ENCODE data around the gene NDUFA12.

Gene NDUFA12

DNA sequence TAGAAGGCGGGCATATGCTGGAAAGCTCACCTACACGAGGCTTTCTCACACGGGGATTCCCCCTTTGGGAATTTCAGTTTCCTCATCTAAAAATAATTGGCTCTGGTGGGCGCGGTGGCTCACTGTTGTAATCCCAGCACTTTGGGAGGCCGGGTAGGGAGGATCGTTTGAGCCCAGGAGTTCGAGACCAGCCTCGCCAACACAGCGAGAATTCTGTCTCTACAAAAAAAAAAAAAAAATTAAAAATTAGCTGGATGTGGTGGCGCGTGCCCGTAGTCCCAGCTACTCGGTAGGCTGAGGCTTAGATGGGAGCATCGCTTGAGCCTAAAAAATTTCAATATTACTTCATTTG is 400 bp upstream of the NDUFA12 start:
- no peak for TF ChIP-seq TEAD4 (IDR thresholded peaks at IDR 0.05)
- no peak for TF ChIP-seq ZBTB7A (IDR thresholded peaks at IDR 0.05; ENCODE audit: low read depth)
- no peak for TF ChIP-seq FOXM1 (IDR thresholded peaks at IDR 0.05; ENCODE audit: borderline replicate concordance, low read depth)
- TF ChIP-seq, protein P1, sequence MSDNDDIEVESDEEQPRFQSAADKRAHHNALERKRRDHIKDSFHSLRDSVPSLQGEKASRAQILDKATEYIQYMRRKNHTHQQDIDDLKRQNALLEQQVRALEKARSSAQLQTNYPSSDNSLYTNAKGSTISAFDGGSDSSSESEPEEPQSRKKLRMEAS (IDR thresholded peaks at IDR 0.05) = no peak; the same call in 1 of the 2 replicates
- no peak for TF ChIP-seq YY1 (IDR thresholded peaks at IDR 0.05; ENCODE audit: low read depth)

DNA sequence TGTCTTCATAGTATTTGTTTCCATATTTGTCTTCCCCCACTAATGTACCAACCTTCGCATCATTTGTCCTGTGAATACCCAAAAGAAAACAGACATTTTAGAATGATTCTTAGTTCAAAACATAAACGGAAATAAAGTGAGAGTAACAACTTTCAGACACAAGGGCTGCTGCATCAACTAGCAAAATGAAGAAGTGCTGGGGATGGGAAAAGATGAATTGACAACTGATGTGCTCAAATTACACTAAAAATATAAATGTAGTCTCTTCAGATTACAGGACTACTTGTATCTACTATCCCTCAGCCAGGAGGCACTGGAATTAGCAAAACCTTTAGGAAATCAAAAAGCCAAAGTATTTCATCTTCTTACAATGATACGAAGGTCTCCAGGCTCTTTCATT is 743 bp downstream of the NDUFA12 start:
- no peak for TF ChIP-seq ZBTB7A (IDR thresholded peaks at IDR 0.05; ENCODE audit: low read depth)
- TF ChIP-seq, protein P1 (IDR thresholded peaks at IDR 0.05) = no peak
- no peak for TF ChIP-seq FOXM1 (IDR thresholded peaks at IDR 0.05; ENCODE audit: borderline replicate concordance, low read depth)
- no peak for TF ChIP-seq CREB1 (IDR thresholded peaks at IDR 0.05; ENCODE audit: low read depth)
- no peak for TF ChIP-seq TEAD4 (IDR thresholded peaks at IDR 0.05)
- TF ChIP-seq EP300 (IDR thresholded peaks at IDR 0.05; ENCODE audit: borderline replicate concordance) = no peak
- TF ChIP-seq CEBPB (IDR thresholded peaks at IDR 0.05) = no peak
- no peak for TF ChIP-seq RAD21 (IDR thresholded peaks at IDR 0.05; ENCODE audit: low read depth)
- no peak for TF ChIP-seq NFIC (IDR thresholded peaks at IDR 0.05)

DNA sequence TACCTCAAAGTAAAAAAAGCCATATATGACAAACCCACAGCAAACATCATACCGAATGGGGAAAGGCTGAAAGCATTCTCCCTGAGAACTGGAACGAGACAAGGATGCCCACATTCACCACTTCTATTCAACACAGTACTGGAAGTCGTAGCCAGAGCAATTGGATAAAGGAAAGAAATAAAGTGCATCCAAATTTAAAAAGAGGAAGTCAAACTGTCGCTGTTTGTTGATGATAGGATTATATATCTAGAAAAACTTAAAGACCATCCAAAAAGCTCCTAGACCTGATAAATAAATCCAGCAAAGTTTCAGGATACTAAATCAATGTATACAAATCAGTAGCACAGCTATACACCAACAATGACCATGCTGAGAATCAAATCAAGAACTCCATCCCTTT is 5.2 kb downstream of the NDUFA12 start:
- no peak for TF ChIP-seq RAD21 (IDR thresholded peaks at IDR 0.05; ENCODE audit: low read depth)
- TF ChIP-seq TCF12 (IDR thresholded peaks at IDR 0.05; ENCODE audit: low read depth) = no peak
- no peak for TF ChIP-seq YY1 (IDR thresholded peaks at IDR 0.05; ENCODE audit: low read depth)
- TF ChIP-seq, protein P1 (IDR thresholded peaks at IDR 0.05) = no peak
- no peak for TF ChIP-seq CEBPB (IDR thresholded peaks at IDR 0.05)
- no peak for TF ChIP-seq EGR1 (IDR thresholded peaks at IDR 0.05)
- TF ChIP-seq CREB1 (IDR thresholded peaks at IDR 0.05; ENCODE audit: low read depth) = no peak
- TF ChIP-seq FOXM1 (IDR thresholded peaks at IDR 0.05; ENCODE audit: borderline replicate concordance, low read depth) = no peak
- TF ChIP-seq NFIC (IDR thresholded peaks at IDR 0.05) = no peak
- TF ChIP-seq, protein P2, sequence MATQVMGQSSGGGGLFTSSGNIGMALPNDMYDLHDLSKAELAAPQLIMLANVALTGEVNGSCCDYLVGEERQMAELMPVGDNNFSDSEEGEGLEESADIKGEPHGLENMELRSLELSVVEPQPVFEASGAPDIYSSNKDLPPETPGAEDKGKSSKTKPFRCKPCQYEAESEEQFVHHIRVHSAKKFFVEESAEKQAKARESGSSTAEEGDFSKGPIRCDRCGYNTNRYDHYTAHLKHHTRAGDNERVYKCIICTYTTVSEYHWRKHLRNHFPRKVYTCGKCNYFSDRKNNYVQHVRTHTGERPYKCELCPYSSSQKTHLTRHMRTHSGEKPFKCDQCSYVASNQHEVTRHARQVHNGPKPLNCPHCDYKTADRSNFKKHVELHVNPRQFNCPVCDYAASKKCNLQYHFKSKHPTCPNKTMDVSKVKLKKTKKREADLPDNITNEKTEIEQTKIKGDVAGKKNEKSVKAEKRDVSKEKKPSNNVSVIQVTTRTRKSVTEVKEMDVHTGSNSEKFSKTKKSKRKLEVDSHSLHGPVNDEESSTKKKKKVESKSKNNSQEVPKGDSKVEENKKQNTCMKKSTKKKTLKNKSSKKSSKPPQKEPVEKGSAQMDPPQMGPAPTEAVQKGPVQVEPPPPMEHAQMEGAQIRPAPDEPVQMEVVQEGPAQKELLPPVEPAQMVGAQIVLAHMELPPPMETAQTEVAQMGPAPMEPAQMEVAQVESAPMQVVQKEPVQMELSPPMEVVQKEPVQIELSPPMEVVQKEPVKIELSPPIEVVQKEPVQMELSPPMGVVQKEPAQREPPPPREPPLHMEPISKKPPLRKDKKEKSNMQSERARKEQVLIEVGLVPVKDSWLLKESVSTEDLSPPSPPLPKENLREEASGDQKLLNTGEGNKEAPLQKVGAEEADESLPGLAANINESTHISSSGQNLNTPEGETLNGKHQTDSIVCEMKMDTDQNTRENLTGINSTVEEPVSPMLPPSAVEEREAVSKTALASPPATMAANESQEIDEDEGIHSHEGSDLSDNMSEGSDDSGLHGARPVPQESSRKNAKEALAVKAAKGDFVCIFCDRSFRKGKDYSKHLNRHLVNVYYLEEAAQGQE (IDR thresholded peaks at IDR 0.05; ENCODE audit: low read depth) = no peak
- TF ChIP-seq, protein P3, sequence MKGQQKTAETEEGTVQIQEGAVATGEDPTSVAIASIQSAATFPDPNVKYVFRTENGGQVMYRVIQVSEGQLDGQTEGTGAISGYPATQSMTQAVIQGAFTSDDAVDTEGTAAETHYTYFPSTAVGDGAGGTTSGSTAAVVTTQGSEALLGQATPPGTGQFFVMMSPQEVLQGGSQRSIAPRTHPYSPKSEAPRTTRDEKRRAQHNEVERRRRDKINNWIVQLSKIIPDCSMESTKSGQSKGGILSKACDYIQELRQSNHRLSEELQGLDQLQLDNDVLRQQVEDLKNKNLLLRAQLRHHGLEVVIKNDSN (IDR thresholded peaks at IDR 0.05) = no peak

DNA sequence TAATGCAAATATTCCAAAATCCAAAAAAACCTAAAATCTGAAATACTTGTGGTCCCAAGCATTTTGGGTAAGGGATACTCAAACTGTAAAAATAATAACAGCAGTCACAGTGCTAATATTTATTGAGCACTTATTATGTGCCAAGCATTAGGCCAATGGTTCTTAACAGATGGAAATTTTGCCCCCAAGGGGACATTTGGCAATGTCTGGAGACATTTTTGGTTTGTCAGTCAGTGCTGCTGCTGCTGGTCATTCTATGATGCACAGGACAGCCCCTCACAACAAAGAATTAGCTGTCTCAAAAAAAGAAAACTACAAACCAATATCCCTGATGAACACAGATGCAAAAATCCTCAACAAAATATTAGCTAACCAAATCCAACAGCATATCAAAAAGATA is 5.8 kb downstream of the NDUFA12 start:
- TF ChIP-seq ZBTB7A (IDR thresholded peaks at IDR 0.05; ENCODE audit: low read depth) (no peak), TEAD4 (IDR thresholded peaks at IDR 0.05) (no peak), FOXM1 (IDR thresholded peaks at IDR 0.05; ENCODE audit: borderline replicate concordance, low read depth) (no peak), CREB1 (IDR thresholded peaks at IDR 0.05; ENCODE audit: low read depth) (no peak), RAD21 (IDR thresholded peaks at IDR 0.05; ENCODE audit: low read depth) (no peak), NFIC (IDR thresholded peaks at IDR 0.05) (no peak), TAF1 (IDR thresholded peaks at IDR 0.05; ENCODE audit: low read depth) (no peak), CEBPB (IDR thresholded peaks at IDR 0.05) (no peak), YY1 (IDR thresholded peaks at IDR 0.05; ENCODE audit: low read depth) (no peak), EP300 (IDR thresholded peaks at IDR 0.05; ENCODE audit: borderline replicate concordance) (no peak), TCF12 (IDR thresholded peaks at IDR 0.05; ENCODE audit: low read depth) (no peak), EGR1 (IDR thresholded peaks at IDR 0.05) (no peak)
- TF ChIP-seq, protein P1 (IDR thresholded peaks at IDR 0.05) = no peak
- TF ChIP-seq, protein P2 (IDR thresholded peaks at IDR 0.05; ENCODE audit: low read depth) = no peak
- TF ChIP-seq, protein P3 (IDR thresholded peaks at IDR 0.05) = no peak

DNA sequence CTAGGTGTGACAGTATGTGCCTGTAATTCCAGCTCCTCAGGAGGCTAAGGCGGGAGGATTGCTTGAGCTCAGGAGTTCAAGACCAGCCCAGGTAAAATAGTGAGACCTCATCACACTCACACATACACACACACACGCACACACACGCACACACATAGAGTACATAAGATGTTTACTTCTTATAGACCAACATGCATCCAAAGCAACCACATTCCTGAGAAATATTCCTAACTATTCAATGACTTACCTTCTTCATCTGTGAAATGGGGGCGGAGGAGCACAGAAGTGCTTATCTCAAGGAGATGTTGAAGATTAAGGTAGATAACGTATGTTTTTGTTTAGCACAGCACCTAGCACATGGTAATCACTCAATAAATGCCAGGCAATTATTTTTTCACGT is 6.4 kb downstream of the NDUFA12 start:
- TF ChIP-seq EP300 (IDR thresholded peaks at IDR 0.05; ENCODE audit: borderline replicate concordance) (no peak), FOXM1 (IDR thresholded peaks at IDR 0.05; ENCODE audit: borderline replicate concordance, low read depth) (no peak), RAD21 (IDR thresholded peaks at IDR 0.05; ENCODE audit: low read depth) (no peak), CREB1 (IDR thresholded peaks at IDR 0.05; ENCODE audit: low read depth) (no peak), TEAD4 (IDR thresholded peaks at IDR 0.05) (no peak), ZBTB7A (IDR thresholded peaks at IDR 0.05; ENCODE audit: low read depth) (no peak), TAF1 (IDR thresholded peaks at IDR 0.05; ENCODE audit: low read depth) (no peak), TCF12 (IDR thresholded peaks at IDR 0.05; ENCODE audit: low read depth) (no peak), EGR1 (IDR thresholded peaks at IDR 0.05) (no peak), CEBPB (IDR thresholded peaks at IDR 0.05) (no peak), YY1 (IDR thresholded peaks at IDR 0.05; ENCODE audit: low read depth) (no peak), NFIC (IDR thresholded peaks at IDR 0.05) (no peak)
- TF ChIP-seq, protein P2 (IDR thresholded peaks at IDR 0.05; ENCODE audit: low read depth) = no peak
- TF ChIP-seq, protein P3 (IDR thresholded peaks at IDR 0.05) = no peak
- TF ChIP-seq, protein P1 (IDR thresholded peaks at IDR 0.05) = no peak

Measured in Ishikawa (cell line).